Measurements from ENCODE around the gene AOPEP. TPM values are rescaled to one million over a fixed set of nuclear protein-coding genes. Genes with fewer than 3 reads are reported as not detected.

AOPEP gene
- total and polyA plus RNA-seq, 2 of the 13 experiments (the other 11 are each of a cell fraction or from before 2014, with no cell fraction given), result 22.2 to 41.6 TPM

DNA sequence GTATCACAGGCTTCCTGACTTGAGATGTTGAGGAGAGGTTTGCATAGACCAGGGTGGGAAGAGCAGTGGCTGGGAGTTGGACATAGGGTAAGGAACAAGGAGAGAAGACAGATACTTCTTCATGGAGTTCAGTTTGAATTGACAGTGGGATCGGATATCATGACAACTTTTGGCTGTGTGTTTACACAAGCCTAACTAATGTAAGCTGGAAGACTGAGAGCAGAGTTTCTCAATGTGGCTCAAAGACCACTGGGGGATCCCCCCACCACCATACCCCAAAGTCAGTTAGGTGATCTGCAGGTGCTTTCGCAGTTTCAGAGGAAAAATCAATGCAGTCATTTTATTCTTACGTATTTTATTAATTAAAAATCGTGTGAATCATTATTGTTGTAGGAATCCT, 125.9 kb downstream of the AOPEP start (continued):
- TF ChIP-seq AGO2 (optimal IDR thresholded peaks at IDR 0.05; ENCODE audit: low read depth, low read length) (no peak), SOX6 (IDR thresholded peaks at IDR 0.05) (no peak), SOX6 (CRISPR knock-in tag; IDR thresholded peaks at IDR 0.05) (peak; percentile 55), HNRNPH1 (optimal IDR thresholded peaks at IDR 0.05; ENCODE audit: low read depth, low read length) (no peak), KDM4B (CRISPR knock-in tag; IDR thresholded peaks at IDR 0.05) (0 out of 2 replicates have a peak, but pooled peaks have one; percentile 54), ZNF644 (CRISPR knock-in tag; IDR thresholded peaks at IDR 0.05; ENCODE audit: low read depth) (peak; percentile 58), SAP130 (CRISPR knock-in tag; IDR thresholded peaks at IDR 0.05; ENCODE audit: low read depth) (peak; percentile 56), ZNF7 (CRISPR knock-in tag; IDR thresholded peaks at IDR 0.05) (no peak), ZNF431 (CRISPR knock-in tag; IDR thresholded peaks at IDR 0.05; ENCODE audit: borderline replicate concordance, low read depth) (no peak), EP300 (IDR thresholded peaks at IDR 0.05; ENCODE audit: low read depth in 2 of 2, low read length in 2 of 2) (0 out of 4 replicates have a peak, but pooled peaks of 1 of the 2 experiments have one; percentile 33), EP300 (CRISPR knock-in tag; IDR thresholded peaks at IDR 0.05; ENCODE audit: borderline replicate concordance) (no peak), ZNF546 (CRISPR knock-in tag; conservative IDR thresholded peaks at IDR 0.05) (no peak), ZNF629 (CRISPR knock-in tag; conservative IDR thresholded peaks at IDR 0.05) (0 out of 2 replicates have a peak, but pooled peaks have one; percentile 35), ZNF317 (CRISPR knock-in tag; IDR thresholded peaks at IDR 0.05) (no peak), ZMYM4 (CRISPR knock-in tag; IDR thresholded peaks at IDR 0.05) (peak; percentile 41; the same call in 1 of the 2 replicates), CBX2 (IDR thresholded peaks at IDR 0.05; ENCODE audit: low read depth, low read length) (no peak), CBX2 (CRISPR knock-in tag; IDR thresholded peaks at IDR 0.05; ENCODE audit: low read depth) (no peak), FOXA1 (IDR thresholded peaks at IDR 0.05) (no peak), FOXA1 (CRISPR knock-in tag; IDR thresholded peaks at IDR 0.05) (peak; percentile 85), ZNF766 (CRISPR knock-in tag; IDR thresholded peaks at IDR 0.05; ENCODE audit: borderline replicate concordance) (no peak), THAP11 (CRISPR knock-in tag; IDR thresholded peaks at IDR 0.05) (0 out of 2 replicates have a peak, but pooled peaks have one; percentile 23), BCL6 (CRISPR knock-in tag; IDR thresholded peaks at IDR 0.05) (0 out of 2 replicates have a peak, but pooled peaks have one; percentile 33), SOX5 (CRISPR knock-in tag; IDR thresholded peaks at IDR 0.05; ENCODE audit: borderline replicate concordance) (peak; percentile 31; the same call in 1 of the 2 replicates), MED13 (CRISPR knock-in tag; IDR thresholded peaks at IDR 0.05) (no peak)
- TF ChIP-seq, protein P1, sequence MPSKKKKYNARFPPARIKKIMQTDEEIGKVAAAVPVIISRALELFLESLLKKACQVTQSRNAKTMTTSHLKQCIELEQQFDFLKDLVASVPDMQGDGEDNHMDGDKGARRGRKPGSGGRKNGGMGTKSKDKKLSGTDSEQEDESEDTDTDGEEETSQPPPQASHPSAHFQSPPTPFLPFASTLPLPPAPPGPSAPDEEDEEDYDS (CRISPR knock-in tag; IDR thresholded peaks at IDR 0.05), result no peak
- TF ChIP-seq, protein P2, sequence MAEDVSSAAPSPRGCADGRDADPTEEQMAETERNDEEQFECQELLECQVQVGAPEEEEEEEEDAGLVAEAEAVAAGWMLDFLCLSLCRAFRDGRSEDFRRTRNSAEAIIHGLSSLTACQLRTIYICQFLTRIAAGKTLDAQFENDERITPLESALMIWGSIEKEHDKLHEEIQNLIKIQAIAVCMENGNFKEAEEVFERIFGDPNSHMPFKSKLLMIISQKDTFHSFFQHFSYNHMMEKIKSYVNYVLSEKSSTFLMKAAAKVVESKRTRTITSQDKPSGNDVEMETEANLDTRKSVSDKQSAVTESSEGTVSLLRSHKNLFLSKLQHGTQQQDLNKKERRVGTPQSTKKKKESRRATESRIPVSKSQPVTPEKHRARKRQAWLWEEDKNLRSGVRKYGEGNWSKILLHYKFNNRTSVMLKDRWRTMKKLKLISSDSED (CRISPR knock-in tag; IDR thresholded peaks at IDR 0.05), result no peak
- TF ChIP-seq, protein P3, sequence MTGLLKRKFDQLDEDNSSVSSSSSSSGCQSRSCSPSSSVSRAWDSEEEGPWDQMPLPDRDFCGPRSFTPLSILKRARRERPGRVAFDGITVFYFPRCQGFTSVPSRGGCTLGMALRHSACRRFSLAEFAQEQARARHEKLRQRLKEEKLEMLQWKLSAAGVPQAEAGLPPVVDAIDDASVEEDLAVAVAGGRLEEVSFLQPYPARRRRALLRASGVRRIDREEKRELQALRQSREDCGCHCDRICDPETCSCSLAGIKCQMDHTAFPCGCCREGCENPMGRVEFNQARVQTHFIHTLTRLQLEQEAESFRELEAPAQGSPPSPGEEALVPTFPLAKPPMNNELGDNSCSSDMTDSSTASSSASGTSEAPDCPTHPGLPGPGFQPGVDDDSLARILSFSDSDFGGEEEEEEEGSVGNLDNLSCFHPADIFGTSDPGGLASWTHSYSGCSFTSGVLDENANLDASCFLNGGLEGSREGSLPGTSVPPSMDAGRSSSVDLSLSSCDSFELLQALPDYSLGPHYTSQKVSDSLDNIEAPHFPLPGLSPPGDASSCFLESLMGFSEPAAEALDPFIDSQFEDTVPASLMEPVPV (CRISPR knock-in tag; IDR thresholded peaks at IDR 0.05), result no peak
- TF ChIP-seq, protein P4, sequence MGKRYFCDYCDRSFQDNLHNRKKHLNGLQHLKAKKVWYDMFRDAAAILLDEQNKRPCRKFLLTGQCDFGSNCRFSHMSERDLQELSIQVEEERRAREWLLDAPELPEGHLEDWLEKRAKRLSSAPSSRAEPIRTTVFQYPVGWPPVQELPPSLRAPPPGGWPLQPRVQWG (CRISPR knock-in tag; IDR thresholded peaks at IDR 0.05; ENCODE audit: borderline replicate concordance, low read depth), result no peak
- TF ChIP-seq, protein P5, sequence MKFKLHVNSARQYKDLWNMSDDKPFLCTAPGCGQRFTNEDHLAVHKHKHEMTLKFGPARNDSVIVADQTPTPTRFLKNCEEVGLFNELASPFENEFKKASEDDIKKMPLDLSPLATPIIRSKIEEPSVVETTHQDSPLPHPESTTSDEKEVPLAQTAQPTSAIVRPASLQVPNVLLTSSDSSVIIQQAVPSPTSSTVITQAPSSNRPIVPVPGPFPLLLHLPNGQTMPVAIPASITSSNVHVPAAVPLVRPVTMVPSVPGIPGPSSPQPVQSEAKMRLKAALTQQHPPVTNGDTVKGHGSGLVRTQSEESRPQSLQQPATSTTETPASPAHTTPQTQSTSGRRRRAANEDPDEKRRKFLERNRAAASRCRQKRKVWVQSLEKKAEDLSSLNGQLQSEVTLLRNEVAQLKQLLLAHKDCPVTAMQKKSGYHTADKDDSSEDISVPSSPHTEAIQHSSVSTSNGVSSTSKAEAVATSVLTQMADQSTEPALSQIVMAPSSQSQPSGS (CRISPR knock-in tag; IDR thresholded peaks at IDR 0.05), result peak; percentile 22; the same call in 1 of the 2 replicates
